Natural killer cell (primary cell): ENCODE measurements around the gene PTPRS. TPM values are rescaled to one million over a fixed set of nuclear protein-coding genes. Genes with fewer than 3 reads are reported as not detected.

ENCODE experiments used
- ATAC-seq, 3 donors: fragments of 150-1000 bp in 2 of 3; fragments of 200-7000 bp in 1 of 3; cut with Tn5 transposase; 1 replicate in 1 of 3; 2 replicates in 2 of 3; pipeline ENCODE4 v1.10.0; 2021; ENCODE audit warnings: mild to moderate bottlenecking in 2 of 3, moderate library complexity in 2 of 3
- DNase-seq, 2 donors: peaks; one replicate each; pipeline versions ENCODE4 v3.0.0 to v3.0.0-alpha.2; 2013 to 2021; ENCODE audit warnings: mixed read lengths in 1 of 2
- H3K27ac ChIP-seq: one replicate; pipeline ENCODE4 v1.5.1; 2013; ENCODE audit warnings: mild to moderate bottlenecking, low read length
- H3K27me3 ChIP-seq: one replicate; pipeline ENCODE4 v1.6.1; 2013; ENCODE audit warnings: low read length; ENCODE audit not compliant: control insufficient read depth, insufficient read depth
- H3K36me3 ChIP-seq: one replicate; pipeline ENCODE4 v1.6.1; 2013; ENCODE audit warnings: low read length; ENCODE audit not compliant: control insufficient read depth, insufficient read depth
- H3K4me1 ChIP-seq: one replicate; pipeline ENCODE4 v1.6.1; 2013; ENCODE audit warnings: low read length; ENCODE audit not compliant: control insufficient read depth, insufficient read depth
- H3K4me3 ChIP-seq: one replicate; pipeline ENCODE4 v1.5.1; 2013; ENCODE audit warnings: low read length
- H3K9me3 ChIP-seq: one replicate; pipeline ENCODE4 v1.6.1; 2013; ENCODE audit warnings: low read length; ENCODE audit not compliant: control insufficient read depth, insufficient read depth
- H3K27ac Mint-ChIP-seq, 2 donors: one replicate each; pipeline ENCODE4 v1.8.0; 2022; ENCODE audit warnings: mild to moderate bottlenecking in 2 of 2, mixed read lengths in 2 of 2, moderate library complexity in 1 of 2
- H3K27me3 Mint-ChIP-seq, 2 donors: one replicate each; pipeline ENCODE4 v1.8.0; 2022; ENCODE audit warnings: low read depth in 2 of 2, mixed read lengths in 2 of 2
- H3K36me3 Mint-ChIP-seq: one replicate; pipeline ENCODE4 v1.8.0; 2022; ENCODE audit warnings: mixed read lengths
- H3K4me1 Mint-ChIP-seq, 2 donors: one replicate each; pipeline ENCODE4 v1.8.0; 2022; ENCODE audit warnings: mixed read lengths in 2 of 2
- H3K4me3 Mint-ChIP-seq: one replicate; pipeline ENCODE4 v1.8.0; 2022; ENCODE audit warnings: mild to moderate bottlenecking, moderate library complexity, mixed read lengths
- H3K9me3 Mint-ChIP-seq, 2 donors: one replicate each; pipeline ENCODE4 v1.8.0; 2022; ENCODE audit warnings: mixed read lengths in 2 of 2
- CTCF ChIP-seq: fragments of 200-600 bp; IDR thresholded peaks from one replicate; pipeline ENCODE4 v1.8.0; 2022; ENCODE audit warnings: antibody characterized with exemption
- WGBS: methylation state at CpG from one replicate; pipeline ENCODE4 v1.1.7; 2013; ENCODE audit warnings: missing lambda C conversion rate; ENCODE audit not compliant: insufficient coverage; 5-methylcytosine and 5-hydroxymethylcytosine counted together
- intact Hi-C: fragments of 100-400 bp; cut with micrococcal nuclease; formaldehyde crosslinking; loops from one replicate; pipeline ENCODE4 v1.14.2; 2022
- total RNA-seq, 4 donors: library from RNA; stranded (reverse); fragments of 120-200 nt in 1 of 4; gene quantifications; one replicate each; pipeline versions ENCODE4 v1.2.3 to v1.2.4, GENCODE V29; 2013 to 2022

PTPRS gene
- total RNA-seq, 3 donors from 2014 or later (not counting 1 experiment from before 2014, with no cell fraction given), result 0.47 to 0.73 (median 0.61) TPM

DNA sequence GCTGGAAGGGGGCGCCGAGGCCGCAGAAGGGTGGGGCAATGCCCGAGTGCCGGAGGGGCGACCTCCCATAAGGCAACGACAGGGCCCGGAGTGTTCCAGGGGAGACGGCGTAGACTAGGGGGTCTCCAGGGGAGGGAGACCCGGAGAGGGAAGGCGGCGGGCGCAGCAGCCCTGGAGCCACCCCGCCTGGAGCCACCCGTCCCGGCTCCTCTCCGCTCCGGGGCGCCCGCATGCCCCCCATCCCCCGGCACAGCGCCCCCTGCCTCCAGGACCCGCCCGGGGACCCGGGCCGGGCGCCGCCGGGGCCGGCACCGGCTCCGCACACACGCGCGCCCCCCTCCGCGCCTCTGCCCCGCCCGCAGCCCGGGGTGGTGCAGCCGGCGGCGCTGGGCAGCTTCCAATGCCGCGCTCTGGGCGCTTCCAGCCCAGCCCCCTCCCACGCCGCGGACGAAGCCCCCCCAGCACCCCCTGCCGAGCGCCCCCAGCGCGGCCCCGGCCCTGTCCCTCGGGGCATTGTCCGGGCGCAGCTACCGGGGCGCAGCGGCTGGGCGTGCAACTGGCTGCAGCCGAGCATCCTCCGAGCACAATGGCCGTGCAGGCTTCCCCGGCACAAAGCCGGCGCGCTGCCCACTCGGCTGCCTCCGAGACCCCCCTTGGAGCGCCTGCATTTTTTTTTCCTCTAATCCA is 519 bp downstream of the PTPRS start:
- H3K9me3 ChIP-seq, result no peaks in the 10 kb centered on the region
- DNase-seq (peak in 1 of 2 donors; percentile 18), ATAC-seq (peak; percentile 15 to 42 (median 38))
- no peak for TF ChIP-seq CTCF
- H3K4me1 Mint-ChIP-seq, result peaks cover 14 to 19% of the 10 kb centered on the region in 2 donors
- H3K4me1 ChIP-seq, result peaks cover 36% of the 10 kb centered on the region
- peak overlapping the region; percentile 83 for H3K4me3 Mint-ChIP-seq
- H3K27ac Mint-ChIP-seq, result no peak overlapping the region
- H3K27ac ChIP-seq, result no peak overlapping the region
- intact Hi-C loops, result no loop called here
- H3K9me3 Mint-ChIP-seq, result peaks cover 0 to 2% of the 10 kb centered on the region in 2 donors
- H3K4me3 ChIP-seq, result peak overlapping the region; percentile 40
- under 1% methylated on average over 73 of the region's 73 CpGs for WGBS
- H3K27me3 Mint-ChIP-seq, result peaks cover 23 to 40% of the 10 kb centered on the region in 2 donors
- no peaks in the 10 kb centered on the region for H3K36me3 Mint-ChIP-seq
- peaks cover 43% of the 10 kb centered on the region for H3K27me3 ChIP-seq
- H3K36me3 ChIP-seq, result no peaks in the 10 kb centered on the region

DNA sequence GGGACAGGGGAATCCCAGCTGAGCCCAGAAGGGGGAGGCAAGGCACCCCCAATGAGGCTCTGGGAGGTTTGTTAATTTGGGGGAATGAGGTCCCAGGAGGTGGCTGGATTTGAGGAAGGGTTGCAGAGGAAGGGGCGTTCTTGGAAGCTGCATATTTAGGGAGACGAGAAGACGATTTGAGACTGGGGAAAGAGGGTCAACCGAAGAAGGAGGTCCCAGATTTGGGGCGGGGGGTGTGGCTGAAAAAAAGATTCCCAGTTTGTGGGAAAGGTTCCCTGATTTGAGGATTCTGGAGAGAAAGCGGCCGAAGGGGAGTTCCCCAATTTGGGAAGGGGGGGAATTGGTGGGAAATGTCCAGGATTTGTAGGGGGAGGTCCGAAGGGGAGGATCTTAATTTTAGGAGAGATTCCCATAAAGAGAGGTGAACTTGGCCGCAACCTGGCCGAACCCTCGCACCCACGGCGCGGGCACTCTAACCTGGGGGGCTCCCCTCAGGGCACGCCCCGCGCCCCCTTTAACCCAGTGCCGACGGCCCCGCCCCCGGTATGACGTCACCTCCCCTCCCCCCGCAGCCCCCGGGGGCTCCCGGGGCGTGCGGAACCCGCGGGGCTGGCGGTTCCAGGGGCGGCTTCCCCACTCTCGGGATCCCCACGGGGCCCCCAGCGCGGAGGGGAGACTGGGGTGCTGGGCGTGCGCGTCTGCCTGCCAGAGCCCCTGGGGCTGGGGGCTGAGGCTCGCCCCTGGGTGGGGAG is 1.2 kb downstream of the PTPRS start:
- WGBS, result 2% methylated on average over 33 of the region's 39 CpGs
- peaks cover 36% of the 10 kb centered on the region for H3K4me1 ChIP-seq
- no peak overlapping the region for H3K27ac ChIP-seq
- no peak for DNase-seq
- Mint-ChIP-seq H3K27me3 (peaks cover 29 to 43% of the 10 kb centered on the region in 2 donors), H3K36me3 (no peaks in the 10 kb centered on the region), H3K9me3 (peaks cover 0 to 2% of the 10 kb centered on the region in 2 donors), H3K4me1 (peaks cover 14 to 20% of the 10 kb centered on the region in 2 donors), H3K4me3 (peak overlapping the region; percentile 84), H3K27ac (peak overlapping the region in 1 of 2 donors; percentile 56)
- intact Hi-C loops, result no loop called here
- H3K4me3 ChIP-seq, result peak overlapping the region; percentile 5
- ATAC-seq, result no peak
- H3K36me3 ChIP-seq, result no peaks in the 10 kb centered on the region
- peaks cover 47% of the 10 kb centered on the region for H3K27me3 ChIP-seq
- no peaks in the 10 kb centered on the region for H3K9me3 ChIP-seq
- TF ChIP-seq CTCF, result no peak

- DNase-seq (no peak), ATAC-seq (no peak)
- Mint-ChIP-seq H3K27ac (peak overlapping the region in 1 of 2 donors; percentile 56), H3K36me3 (no peaks in the 10 kb centered on the region), H3K27me3 (peaks cover 33 to 46% of the 10 kb centered on the region in 2 donors), H3K4me1 (peaks cover 14 to 20% of the 10 kb centered on the region in 2 donors), H3K4me3 (peak overlapping the region; percentile 84), H3K9me3 (peaks cover 0 to 2% of the 10 kb centered on the region in 2 donors)
- Histone ChIP-seq H3K4me3 (no peak overlapping the region), H3K27ac (no peak overlapping the region), H3K27me3 (peaks cover 47% of the 10 kb centered on the region), H3K36me3 (no peaks in the 10 kb centered on the region), H3K9me3 (no peaks in the 10 kb centered on the region), H3K4me1 (peaks cover 36% of the 10 kb centered on the region)
- no peak for TF ChIP-seq CTCF
- intact Hi-C loops, result no loop called here
- 3% methylated on average over 29 of the region's 29 CpGs for WGBS
Measured at GRCh38 chr19:5338656-5339197, 1.9 kb downstream of the PTPRS start.
